Left kidney (tissue), 2 donors: ENCODE data around the gene CLIC1. TPM values are rescaled to one million over a fixed set of nuclear protein-coding genes. Genes with fewer than 3 reads are reported as not detected.

ENCODE experiments used
- DNase-seq: peaks from one replicate; pipeline ENCODE4 v3.0.0-alpha.2; 2013
- polyA plus RNA-seq: library from polyadenylated mRNA; unstranded; fragments of 120-200 nt; gene quantifications from one replicate; pipeline ENCODE4 v1.2.1, GENCODE V29; 2013; ENCODE audit not compliant: insufficient read length

CLIC1 gene
- polyA plus RNA-seq, 1 donor: 268 TPM

GRCh38 chr6:31770860-31771259 is 34.5 kb upstream of the CLIC1 start:
- no peak for DNase-seq

DNA sequence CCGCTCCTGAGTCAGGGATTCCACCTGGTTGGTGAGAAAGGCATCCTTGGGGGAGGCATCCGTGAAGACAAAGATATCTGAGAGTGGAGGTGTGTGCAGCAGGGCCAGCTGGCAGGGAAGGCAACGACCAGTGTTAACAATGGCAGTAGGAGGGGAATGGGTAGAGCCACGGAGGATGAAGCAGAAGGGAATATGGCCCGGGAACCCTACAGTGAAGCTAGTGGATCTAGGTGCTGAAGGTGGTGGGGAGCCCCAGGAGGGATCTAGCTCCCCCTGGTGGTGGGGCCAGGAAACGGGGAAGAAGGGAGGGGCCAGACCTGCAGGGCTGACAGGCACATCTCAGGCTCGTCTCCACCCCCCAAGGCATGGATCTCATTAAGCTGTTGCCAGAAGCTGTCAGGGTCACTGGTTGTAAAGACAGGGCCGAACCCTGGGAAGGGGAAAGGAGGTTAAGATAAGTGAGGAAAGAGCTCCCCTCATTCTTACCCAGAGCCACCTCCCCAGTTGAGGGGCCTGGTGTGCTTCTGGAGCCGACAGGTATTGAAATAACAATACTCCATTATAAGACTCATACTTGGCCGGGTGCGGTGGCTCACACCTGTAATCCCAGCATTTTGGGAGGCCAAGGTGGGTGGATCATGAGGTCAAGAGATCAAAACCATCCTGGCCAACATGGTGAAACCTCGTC is 33.5 kb upstream of the CLIC1 start:
- DNase-seq: no peak

DNA sequence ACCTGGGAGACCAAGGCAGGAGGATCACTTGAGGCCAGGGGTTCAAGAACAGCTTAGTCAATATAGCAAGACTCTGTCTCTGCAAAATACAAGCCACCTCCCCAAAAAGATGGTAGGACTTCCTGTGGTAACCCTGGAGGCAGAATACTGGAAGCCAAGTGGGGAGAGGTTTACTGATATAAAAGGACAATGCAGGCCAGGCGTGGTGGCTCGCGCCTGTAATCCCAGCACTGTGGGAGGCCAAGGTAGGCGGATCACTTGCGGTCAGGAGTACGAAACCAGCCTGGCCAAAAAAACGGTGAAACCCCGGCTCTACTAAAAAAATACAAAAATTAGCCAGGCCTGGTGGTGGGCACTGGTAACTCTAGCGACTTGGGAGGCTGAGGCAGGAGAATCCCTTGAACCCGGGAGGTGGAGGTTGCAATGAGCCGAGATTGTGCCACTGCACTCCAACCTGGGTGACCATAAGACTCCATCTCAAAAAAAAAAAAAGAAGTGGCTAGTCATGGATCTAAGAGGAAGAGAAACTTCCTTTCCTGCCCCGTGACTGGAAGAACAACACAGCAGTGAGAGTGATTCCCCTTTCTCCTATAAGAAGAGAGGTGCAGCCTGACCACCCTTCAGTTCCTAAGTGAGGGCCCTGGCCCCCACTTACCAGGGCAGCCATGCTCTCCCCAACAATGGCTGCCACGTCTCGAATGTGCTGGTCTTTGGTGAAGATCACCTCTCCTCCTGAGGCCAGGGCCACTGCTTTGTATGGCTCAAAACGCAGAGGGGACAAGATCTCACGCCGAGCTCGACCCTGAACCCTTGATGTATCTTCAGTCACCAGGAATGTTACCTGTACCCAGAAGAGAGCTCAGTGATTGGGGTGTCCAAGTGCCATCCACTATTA is 32.3 kb upstream of the CLIC1 start:
- DNase-seq: no peak

DNA sequence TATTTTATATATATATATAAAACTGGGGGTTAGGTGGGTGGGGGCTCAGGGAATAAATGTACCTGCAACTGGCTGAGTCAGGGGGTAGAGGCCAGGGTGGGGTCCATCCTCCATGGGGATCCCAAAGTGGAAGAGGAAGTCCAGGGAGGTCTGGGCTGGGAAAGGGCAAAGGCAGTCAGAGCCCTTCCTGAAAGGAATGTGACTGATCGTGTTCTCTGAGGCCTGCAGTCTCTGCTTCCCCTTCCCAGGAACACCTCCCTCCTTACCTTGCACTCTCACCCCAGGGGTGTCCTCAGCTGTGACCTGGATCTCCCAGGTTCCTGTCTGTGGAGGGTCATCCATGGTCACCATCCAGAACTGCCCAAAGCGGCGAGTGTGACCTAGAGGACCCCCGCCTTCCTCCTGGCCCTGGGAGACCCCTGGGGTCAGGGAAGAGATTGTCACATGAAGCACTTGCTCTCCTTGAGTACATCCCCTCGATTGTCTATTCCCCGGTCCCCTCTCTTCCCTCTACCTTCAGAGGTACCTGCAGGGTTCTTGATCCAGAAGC is 30.8 kb upstream of the CLIC1 start:
- no peak for DNase-seq

DNA sequence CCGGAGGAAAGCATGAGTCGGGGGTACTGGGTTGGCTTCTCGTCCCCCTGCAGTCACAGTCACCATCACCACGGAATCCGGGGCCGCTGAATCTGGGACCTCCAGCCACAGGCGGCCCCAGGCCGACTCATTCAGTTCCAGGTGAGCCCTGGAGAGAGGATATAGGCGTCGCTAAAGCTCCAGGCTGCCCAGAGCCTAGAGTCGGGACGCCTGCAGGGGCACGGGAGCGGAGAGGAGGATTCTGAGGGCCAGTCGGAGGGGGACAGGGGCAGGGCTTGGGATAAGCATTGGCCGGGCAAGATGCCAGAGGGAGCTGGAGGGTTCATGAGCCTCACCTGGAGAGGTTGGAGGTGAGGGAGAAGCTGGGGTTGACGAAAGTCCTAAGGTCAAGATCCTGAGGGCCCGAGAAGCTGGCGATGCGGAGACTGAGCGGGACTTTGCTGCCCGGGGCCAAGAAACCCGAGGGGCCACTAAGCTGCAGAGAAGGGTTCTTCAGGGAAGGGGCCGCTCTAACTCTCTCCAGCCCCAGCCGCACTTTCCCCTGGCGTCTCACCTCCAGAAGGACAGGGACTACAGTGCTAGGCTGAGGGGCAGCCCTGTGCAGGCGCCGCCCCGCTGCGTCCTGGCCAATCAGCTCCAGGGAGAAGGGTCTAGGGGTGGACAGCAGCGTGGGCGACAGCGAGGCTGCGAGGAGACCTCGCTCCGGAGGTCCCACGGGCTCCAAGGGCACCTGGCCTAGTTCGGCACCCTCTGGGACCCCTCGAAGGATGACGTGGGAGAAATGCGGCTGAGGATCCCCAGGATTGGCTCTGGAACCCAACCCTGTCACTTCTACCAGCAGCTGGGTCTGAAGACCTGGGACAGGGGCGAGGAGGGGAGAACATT is 29.8 kb upstream of the CLIC1 start:
- DNase-seq: peak; percentile 34

DNA sequence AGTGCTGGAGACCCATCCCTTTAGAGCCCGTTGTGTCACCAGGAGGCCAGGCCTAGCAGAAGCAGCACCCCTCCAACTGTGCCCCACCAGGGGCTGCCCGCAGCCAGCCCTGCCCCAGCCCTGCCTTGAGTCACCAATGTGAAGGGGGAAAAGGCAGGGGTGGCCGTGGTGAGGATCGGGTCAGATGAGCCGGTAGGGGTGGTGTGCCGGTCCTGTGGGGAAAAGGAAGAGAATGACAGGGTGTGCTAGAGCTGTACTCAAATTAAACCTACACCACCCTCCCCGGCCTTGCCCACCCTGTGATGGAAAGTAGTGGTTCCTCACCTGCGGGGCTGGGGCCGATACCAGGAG is 29.2 kb upstream of the CLIC1 start:
- DNase-seq: no peak

DNA sequence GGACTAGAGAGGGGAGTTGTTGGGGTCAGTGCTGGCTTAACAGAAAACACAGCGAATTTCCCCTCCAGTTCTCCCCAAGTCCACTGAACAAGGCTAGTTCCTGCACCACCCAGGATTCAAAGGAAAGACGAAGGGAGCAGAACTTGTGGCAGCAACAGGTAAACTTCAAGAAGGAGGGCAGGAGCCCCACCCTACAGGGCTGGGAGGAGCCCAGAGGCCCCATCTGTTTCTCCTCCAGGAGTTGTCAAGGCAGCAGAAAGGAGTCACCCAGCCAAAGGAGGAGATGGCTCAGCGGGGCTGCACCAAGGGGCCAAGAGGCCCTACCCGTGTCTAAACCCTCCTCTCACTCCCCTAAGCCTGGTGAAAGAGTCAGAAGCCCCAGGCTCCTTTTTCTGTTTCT is 27.9 kb upstream of the CLIC1 start:
- no peak for DNase-seq

- peak; percentile 40 for DNase-seq
These were observed 27.2 kb upstream of the CLIC1 start for GRCh38 chr6:31763619-31763940.

GRCh38 chr6:31762878-31763618 is 26.7 kb upstream of the CLIC1 start:
- no peak for DNase-seq

DNA sequence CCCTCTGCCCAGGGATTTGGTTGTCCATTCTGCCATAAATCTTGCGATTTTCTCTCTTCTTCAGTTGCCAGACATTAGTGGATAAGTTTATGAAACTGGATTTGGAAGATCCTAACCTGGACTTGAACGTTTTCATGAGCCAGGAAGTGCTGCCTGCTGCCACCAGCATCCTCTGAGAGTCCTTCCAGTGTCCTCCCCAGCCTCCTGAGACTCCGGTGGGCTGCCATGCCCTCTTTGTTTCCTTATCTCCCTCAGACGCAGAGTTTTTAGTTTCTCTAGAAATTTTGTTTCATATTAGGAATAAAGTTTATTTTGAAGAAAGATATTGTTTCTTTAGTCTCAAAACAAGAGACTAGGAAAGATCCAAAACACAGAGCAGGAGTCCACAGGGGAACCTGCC is 26.0 kb upstream of the CLIC1 start, which contains the start of gene SAPCD1:
SAPCD1 (plus strand) TSS at position 301 of the 400 bp plus-strand sequence. CDS start 399 bp downstream, outside the sequence.
- DNase-seq: no peak

- DNase-seq: no peak
These were observed 25.0 kb upstream of the CLIC1 start for GRCh38 chr6:31761343-31761742.

GRCh38 chr6:31760790-31761189 is 24.5 kb upstream of the CLIC1 start:
- no peak for DNase-seq

DNA sequence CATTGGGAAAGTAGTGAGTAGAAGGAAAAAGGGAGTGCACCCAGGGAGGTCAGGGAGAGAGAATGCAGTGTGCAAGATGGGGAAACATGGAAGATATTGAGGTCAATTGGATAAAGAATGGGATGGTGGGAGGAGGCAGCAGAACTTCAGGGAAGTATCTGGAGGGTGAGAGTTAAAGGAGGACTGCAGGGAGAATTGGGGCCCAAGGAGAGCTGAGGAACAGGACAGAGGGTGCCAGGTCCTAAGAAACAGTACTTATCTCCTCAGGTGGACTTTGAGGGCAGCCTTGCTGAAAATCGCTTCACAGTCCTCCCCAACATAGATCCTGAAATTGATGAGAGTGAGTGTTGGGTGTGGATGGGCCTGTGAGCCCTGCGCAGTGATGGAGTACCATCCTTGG is 22.0 kb upstream of the CLIC1 start:
- no peak for DNase-seq

DNA sequence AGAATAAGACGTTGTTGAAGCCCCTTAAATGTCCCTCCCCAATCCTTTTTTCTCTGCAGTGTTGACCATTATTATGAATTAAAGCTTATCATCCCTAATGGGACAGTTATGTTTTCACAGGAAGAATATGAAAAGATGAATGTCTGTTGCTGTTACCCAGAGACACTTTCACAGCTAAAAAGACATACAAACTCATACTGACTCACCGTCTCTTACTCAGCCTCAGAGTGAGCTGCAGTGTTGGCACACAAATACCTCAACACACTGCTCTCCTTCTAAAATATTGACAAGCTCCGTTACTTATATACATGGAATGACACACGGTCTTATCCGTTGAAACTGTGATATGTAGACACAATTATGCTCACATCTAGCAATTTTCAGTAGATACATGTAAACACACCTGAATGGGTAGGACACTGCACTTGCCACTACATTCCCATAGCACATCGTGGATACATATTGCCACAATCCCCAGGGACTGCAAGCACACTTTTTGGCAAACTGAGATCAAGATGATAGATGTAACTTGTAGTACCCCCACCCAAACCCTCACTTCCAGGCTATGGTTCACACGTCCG is 16.5 kb upstream of the CLIC1 start:
- no peak for DNase-seq

- no peak for DNase-seq
These were observed 14.2 kb upstream of the CLIC1 start for GRCh38 chr6:31750411-31751022.

DNA sequence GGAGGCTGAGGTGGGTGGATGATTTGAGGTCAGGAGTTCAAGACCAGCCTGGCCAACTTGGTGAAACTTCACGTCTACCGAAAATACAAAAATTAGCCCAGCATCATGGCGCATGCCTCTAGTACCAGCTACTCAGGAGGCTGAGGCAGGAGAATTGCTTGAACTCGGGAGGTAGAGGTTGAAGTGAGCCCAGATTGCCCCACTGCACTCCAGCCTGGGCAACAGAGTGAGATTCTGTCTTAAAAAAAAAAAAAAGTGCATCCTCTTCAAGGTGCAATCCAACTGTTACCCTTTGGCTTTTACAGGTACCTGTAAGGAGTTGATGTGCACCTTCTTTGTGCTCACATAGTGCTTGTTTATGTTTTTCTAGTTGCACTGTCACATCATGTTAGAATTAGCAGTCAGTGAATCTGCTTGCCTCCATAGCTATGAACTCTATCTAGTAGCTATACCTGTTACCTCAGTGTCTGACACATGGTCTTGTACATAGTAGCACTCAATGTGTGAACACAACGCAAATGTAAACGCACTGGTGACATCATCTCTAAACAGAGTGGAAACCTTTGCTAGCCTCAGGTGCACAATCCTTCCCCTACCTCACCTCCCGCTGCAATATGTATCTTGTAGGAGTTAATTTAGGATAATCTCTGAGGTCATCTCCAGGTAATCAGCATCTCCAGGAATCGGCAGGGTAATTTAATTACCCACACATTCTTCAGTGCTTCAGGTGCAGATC is 13.1 kb upstream of the CLIC1 start:
- no peak for DNase-seq

GRCh38 chr6:31744422-31744821 is 8.1 kb upstream of the CLIC1 start:
- no peak for DNase-seq

GRCh38 chr6:31742894-31743293 is 6.6 kb upstream of the CLIC1 start:
- DNase-seq: no peak

- no peak for DNase-seq
These were observed 5.5 kb upstream of the CLIC1 start for GRCh38 chr6:31741815-31742214.
